Measurements from ENCODE around the gene EYS.

DNA sequence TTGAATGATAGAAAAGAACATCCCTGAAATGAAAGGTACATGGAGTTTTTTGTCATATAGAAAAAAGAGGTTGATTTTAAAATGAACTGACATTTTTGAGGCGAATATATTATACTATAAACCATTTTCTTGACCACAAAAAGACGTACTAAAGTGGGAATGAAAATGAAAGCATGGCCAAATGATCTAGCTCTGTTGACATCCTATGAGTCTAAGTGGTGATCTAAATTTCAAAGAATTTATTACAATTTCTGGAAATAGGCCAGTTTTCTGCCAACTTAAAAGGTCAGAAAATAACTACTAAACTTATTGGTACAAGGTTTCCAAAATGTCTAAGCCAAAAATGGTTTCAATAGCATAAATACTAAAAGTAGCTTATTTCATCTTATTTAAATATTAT is 536.8 kb downstream of the EYS start:
- no peak for TF ChIP-seq CSDC2 (CRISPR knock-in tag; IDR thresholded peaks at IDR 0.05)
- no peak for TF ChIP-seq ZNF565 (CRISPR knock-in tag; conservative IDR thresholded peaks at IDR 0.05; ENCODE audit: low read depth)
- TF ChIP-seq, protein P1, sequence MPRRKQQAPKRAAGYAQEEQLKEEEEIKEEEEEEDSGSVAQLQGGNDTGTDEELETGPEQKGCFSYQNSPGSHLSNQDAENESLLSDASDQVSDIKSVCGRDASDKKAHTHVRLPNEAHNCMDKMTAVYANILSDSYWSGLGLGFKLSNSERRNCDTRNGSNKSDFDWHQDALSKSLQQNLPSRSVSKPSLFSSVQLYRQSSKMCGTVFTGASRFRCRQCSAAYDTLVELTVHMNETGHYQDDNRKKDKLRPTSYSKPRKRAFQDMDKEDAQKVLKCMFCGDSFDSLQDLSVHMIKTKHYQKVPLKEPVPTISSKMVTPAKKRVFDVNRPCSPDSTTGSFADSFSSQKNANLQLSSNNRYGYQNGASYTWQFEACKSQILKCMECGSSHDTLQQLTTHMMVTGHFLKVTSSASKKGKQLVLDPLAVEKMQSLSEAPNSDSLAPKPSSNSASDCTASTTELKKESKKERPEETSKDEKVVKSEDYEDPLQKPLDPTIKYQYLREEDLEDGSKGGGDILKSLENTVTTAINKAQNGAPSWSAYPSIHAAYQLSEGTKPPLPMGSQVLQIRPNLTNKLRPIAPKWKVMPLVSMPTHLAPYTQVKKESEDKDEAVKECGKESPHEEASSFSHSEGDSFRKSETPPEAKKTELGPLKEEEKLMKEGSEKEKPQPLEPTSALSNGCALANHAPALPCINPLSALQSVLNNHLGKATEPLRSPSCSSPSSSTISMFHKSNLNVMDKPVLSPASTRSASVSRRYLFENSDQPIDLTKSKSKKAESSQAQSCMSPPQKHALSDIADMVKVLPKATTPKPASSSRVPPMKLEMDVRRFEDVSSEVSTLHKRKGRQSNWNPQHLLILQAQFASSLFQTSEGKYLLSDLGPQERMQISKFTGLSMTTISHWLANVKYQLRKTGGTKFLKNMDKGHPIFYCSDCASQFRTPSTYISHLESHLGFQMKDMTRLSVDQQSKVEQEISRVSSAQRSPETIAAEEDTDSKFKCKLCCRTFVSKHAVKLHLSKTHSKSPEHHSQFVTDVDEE (CRISPR knock-in tag; IDR thresholded peaks at IDR 0.05), result no peak
- TF ChIP-seq ARNTL (CRISPR knock-in tag; IDR thresholded peaks at IDR 0.05; ENCODE audit: borderline replicate concordance, low read depth), result no peak
- TF ChIP-seq ISL1 (CRISPR knock-in tag; IDR thresholded peaks at IDR 0.05), result peak; percentile 39

Data from SK-N-SH treated with all-trans-retinoic acid at 6 μM for 48 hours (cell line).